Midbrain (tissue), 1 donor: ENCODE results near the gene TARS2.

ENCODE experiments used
- DNase-seq: peaks from one replicate; lab custom pipeline; 2025; lab: John Stamatoyannopoulos, UW

TARS2 gene

GRCh38 chr1:150508982-150509381 is 21.8 kb downstream of the TARS2 start:
- DNase-seq: no peak

GRCh38 chr1:150511551-150511950 is 24.3 kb downstream of the TARS2 start:
- DNase-seq: no peak

DNA sequence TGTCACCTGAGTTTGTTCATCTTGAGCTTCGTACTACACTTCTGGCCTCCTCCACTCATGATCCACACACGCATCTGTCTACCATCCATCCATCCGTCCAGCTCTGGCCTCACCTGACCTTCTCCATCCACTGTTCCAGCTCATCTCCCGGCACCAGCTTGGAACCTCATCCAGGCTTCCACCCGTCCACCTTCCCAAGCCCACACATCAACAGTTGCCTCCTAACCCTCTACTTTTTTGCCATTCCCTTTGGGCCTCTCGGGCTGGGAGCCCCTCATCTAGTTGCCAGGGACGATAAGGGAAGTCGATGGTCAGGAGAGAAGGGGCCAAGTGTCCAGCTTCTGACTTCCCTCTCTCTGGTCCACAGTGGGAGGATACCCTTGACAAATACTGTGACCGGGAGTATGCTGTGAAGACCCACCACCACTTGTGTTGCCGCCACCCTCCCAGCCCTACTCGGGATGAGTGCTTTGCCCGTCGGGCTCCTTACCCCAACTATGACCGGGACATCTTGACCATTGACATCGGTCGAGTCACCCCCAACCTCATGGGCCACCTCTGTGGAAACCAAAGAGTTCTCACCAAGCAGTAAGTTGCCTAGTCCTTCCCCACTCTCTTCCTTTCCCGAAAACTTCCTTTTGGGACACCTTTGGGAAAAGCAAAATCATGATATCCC is 24.9 kb downstream of the TARS2 start:
- DNase-seq: no peak

DNA sequence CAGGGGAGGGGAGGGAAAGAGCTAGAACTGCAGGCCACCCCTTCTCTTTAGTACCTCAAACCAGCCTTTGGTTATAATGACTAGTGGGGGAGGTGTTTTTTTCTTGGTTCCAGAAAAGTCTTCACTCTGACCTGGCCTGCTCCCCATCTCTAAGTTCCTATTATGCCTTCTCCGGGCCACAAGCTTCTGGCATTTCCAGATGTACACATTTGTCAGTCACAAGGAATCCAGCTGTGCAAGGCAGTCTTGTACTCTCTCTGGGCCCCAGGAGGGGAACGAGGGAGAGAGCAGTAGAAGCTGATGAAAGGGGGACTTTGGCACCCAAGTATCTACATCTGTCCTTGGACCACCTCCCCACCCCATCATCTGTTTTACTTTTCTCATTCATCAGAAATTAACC is 25.6 kb downstream of the TARS2 start:
- no peak for DNase-seq

DNA sequence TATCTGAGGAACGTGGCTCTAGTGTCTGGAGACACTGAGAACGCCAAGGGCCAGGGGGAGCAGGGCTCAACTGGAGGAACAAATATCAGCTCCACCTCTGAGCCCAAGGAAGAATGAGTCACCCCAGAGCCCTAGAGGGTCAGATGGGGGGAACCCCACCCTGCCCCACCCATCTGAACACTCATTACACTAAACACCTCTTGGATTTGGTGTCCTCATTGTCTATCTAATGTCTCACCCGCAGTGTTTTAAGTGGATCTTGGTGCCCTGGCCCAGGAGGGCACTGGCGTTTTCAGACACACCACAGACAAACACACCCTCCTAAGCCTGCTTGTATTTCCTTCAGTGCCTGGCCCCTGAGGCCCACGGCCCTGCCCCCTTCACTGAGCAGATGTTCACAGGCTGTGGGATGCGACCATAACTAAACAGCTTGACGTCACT is 26.2 kb downstream of the TARS2 start:
- DNase-seq: no peak

DNA sequence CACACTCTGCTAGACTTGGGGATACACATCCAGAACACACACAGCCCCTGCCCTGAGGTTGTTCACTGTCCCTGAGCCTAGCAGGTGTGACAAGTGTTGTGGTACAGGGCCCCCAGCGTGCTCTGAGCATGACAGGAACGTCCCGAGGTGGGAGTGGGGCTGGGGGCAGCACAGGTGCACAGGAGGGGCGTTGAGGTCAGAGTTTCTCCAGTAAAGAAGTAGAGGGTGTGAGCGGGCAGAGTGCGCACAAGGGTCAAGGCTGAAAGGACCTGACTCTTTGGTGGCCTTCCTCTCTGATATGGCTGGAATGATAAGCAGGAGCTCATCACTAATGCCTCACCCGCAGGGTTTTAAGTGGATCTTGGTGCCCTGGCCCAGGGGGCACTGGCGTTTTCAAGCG is 27.0 kb downstream of the TARS2 start:
- no peak for DNase-seq

GRCh38 chr1:150514913-150515327 is 27.7 kb downstream of the TARS2 start:
- no peak for DNase-seq

DNA sequence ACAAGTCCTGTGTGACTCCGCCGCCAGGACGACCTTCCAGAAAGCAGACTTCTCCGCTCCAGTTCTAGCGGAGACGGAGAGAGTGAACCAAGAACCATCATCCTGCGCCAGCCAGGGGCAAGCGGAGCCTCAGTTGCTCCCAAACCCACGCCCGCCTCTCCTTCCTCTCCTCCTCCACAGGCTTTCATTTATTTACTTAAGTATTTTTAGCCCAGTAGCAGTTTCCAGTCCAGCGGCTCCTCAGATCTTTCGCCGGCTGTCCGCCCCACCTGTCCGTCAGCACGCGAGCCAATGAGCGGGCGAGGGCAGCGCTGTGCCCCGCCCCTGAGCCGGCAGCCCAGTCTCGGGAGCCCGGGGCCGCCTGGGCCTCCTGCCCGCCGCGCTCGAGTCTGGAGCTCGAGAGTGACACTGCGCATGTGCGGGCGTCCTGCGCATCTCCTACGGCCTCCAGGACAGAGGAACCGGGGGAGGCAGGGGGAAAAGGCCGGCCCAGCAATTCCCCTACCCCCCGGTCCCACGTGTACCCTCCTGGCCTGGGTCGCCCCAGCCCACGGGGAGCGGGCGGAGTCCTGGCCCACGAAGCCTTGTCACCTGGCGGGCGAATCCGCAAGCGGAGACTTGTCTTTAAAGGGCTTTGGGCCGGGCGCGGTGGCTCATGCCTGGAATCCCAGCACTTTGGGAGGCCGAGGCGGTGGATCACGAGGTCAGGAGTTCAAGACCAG is 28.3 kb downstream of the TARS2 start, which contains the start of gene FALEC:
Gene FALEC (plus strand): TSS at position 425 of the 722 bp plus-strand sequence.
- DNase-seq: peak; percentile 96

GRCh38 chr1:150516050-150516591 is 28.9 kb downstream of the TARS2 start:
- no peak for DNase-seq

DNA sequence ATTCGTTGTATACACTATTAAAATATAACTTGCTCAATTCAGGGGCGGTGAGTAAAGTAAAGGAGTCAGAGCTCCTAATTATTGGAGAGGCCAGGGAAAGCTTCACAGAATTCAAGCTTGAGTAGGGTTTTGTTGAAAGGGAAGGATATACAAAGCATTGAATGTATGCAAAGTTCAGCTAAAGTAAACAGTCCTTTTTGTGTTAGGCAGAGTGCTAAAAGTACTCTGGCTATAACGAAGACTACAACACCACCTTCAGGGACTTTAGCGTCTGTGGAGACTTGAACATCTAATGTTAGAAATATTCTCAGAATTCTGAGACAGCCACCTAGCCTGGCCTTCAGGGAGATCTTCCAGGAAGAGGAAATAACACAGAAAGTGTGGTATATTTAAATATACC is 29.4 kb downstream of the TARS2 start:
- no peak for DNase-seq

- DNase-seq: no peak
Observed at GRCh38 chr1:150521196-150521968, 34.2 kb downstream of the TARS2 start.

- DNase-seq: no peak
Observed at GRCh38 chr1:150525348-150525747, 38.1 kb downstream of the TARS2 start.

GRCh38 chr1:150528196-150528595 is 41.0 kb downstream of the TARS2 start:
- DNase-seq: no peak

GRCh38 chr1:150529017-150529416 is 41.8 kb downstream of the TARS2 start:
- no peak for DNase-seq

GRCh38 chr1:150530491-150531159 is 43.4 kb downstream of the TARS2 start:
- DNase-seq: no peak

- no peak for DNase-seq
Observed at GRCh38 chr1:150532860-150533259, 45.6 kb downstream of the TARS2 start.

- no peak for DNase-seq
Observed at GRCh38 chr1:150534002-150534401, 46.8 kb downstream of the TARS2 start.

- no peak for DNase-seq
Observed at GRCh38 chr1:150535511-150536287, 48.5 kb downstream of the TARS2 start.

GRCh38 chr1:150536836-150537731 is 49.9 kb downstream of the TARS2 start:
- DNase-seq: no peak
